NCI-H345 (cell line): Measurements from ENCODE around the gene SREK1IP1.

Experiments used
- DNase-seq: peaks from one replicate; lab custom pipeline; 2025; lab: John Stamatoyannopoulos, UW

The SREK1IP1 gene

DNA sequence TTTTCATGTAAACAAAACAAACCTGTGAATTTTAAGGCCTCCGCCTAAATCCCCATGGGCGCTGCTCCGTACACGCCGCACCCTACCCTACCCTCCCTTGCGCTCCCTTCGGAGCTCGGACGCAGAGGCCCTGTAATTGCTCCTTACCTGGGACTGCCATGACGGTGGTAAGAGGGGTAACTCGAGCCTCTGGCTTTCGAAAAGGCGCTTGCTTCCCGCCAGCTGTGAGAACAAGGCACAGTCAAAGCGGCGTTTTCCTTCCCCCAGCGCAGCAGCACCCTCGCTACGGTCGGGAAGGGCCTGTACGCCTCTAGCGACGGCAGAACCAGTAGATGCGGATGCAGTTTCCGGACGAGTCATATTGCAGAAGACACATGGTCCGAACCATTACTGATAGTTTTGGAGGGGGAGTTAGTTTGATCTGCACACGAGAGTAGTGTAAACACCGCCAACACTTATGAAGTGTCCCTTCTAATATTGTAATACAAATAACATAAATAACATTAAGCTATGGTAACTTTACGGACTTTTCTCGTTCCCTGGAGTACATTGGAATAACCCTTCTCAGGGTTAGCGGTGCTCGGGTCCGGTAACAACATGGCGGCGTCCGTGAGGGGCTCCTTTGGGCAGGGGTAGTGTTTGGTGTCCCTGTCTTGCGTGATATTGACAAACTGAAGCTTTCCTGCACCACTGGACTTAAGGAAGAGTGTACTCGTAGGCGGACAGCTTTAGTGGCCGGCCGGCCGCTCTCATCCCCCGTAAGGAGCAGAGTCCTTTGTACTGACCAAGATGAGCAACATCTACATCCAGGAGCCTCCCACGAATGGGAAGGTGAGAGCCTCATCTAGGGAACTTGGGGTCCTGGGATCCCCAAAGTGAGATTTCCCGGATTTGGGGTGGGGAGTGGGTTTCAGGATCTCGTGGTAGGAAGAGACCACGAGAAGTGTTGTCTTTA, at the start of gene SREK1IP1, which contains the start of gene CWC27:
SREK1IP1 (minus strand) TSS at position 334 of the 955 bp plus-strand sequence; CDS start at position 160, 174 bp downstream.
CWC27 (plus strand) TSS at position 573 of the 955 bp plus-strand sequence; CDS start at position 790, 217 bp downstream.
- DNase-seq = peak; percentile 84

DNA sequence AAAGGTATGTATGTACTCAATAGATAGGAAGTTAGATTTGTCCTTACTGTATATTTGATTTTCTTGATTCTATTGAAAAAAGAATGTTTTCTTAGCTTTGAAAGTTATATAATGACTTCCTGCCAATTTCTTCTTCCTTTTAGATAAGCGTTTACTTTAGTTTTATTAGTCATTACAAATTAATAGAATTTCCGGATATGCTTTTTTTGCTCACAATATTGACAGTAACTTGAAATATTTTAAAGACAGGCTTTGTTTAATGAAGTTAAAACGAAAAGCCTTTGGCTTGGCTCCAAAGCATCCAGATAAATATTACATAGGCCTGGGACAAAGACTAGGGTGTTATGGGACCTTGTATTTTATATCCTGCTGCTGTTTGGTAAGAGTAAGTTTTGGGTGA, 49.8 kb upstream of the SREK1IP1 start:
- no peak for DNase-seq

GRCh38 chr5:64814073-64814472, 45.6 kb upstream of the SREK1IP1 start:
- no peak for DNase-seq

GRCh38 chr5:64811050-64811640, 42.7 kb upstream of the SREK1IP1 start:
- DNase-seq = peak; percentile 33

DNA sequence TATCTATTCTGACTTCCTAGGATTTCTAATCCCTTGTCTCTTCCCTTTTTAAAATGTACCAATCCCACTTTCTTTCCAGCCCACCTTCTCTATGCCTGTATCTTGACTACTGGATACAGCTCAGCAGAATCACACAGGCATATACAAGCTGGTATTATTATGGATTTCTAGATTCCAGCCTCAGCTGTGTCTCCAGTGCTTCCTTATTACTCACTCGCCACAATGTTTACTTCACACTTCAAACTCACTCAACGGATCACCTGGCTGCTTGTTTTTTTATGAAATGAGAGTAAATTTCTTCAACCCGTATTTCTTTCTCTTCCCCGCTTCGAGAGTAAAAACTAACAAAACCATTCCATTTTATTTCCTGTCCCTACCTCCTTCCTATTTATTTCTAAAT, 39.0 kb upstream of the SREK1IP1 start:
- no peak for DNase-seq

- DNase-seq = no peak
These were observed 38.0 kb upstream of the SREK1IP1 start for GRCh38 chr5:64806537-64806936.

GRCh38 chr5:64800926-64801325, 32.4 kb upstream of the SREK1IP1 start:
- DNase-seq = no peak

- DNase-seq = no peak
These were observed 27.8 kb upstream of the SREK1IP1 start for GRCh38 chr5:64796301-64796700.

GRCh38 chr5:64794053-64794770, 25.7 kb upstream of the SREK1IP1 start:
- DNase-seq = no peak

GRCh38 chr5:64792469-64792868, 24.0 kb upstream of the SREK1IP1 start:
- DNase-seq = no peak

DNA sequence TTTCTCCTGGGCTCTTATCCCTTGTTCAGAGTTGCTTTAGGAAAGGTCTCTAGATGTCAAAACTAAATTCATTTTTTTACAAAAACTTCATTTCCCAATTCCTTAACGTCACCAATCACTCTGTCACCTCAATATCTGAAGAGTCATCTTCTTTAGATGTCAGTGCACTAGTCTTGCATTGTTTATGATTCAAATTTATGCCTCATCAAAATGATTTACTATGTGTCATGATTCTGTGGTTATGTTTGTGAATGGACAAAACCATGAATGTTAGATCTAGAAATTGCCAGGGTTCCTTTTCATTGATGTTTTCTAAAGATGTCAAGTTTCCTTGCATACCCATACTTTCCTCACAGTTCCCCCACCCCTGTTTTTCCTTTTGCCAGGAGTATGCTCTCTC, 21.7 kb upstream of the SREK1IP1 start:
- no peak for DNase-seq

DNA sequence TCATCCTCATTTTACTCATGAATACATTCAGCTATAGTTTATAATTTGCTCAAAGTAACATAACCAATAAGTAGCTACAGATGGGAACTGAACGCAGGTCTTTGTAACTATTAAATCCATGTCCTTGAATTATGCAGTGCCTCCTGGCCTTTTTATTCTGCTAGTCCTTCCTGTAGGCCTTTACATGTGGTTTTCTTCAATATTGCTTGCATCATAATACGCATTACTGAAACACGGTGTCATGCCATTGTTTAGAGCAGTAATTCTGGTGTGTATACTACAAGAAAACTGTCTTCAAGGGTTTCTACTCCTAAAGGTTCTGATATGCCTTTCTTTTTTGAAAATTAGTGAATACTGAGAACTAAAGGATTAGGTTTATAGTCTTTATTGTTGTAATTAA, 21.0 kb upstream of the SREK1IP1 start:
- no peak for DNase-seq

GRCh38 chr5:64788156-64788555, 19.7 kb upstream of the SREK1IP1 start:
- no peak for DNase-seq

GRCh38 chr5:64786372-64786771, 17.9 kb upstream of the SREK1IP1 start:
- DNase-seq = no peak

- peak; percentile 72 for DNase-seq
These were observed 16.0 kb upstream of the SREK1IP1 start for GRCh38 chr5:64784451-64785025.

DNA sequence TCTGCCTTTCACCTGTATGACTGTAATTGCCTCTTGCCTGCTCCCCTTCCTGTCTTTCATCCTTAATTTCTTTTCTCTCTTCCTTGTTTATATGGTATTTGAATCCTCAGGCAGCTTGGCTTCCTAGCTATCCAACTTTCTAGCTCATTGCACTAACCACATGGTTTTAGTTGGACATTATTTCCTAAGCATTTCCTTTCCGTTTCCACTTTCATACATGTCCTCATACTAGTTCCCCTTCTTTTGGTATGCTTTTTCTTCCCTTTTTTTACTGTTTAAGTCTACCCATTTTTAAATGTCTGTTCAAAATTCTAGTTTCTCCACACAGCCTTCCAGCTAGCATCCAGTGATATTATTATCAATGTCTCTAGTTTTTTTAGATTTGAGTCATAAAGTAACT, 6.8 kb upstream of the SREK1IP1 start:
- no peak for DNase-seq

GRCh38 chr5:64773533-64773932, 5.0 kb upstream of the SREK1IP1 start:
- DNase-seq = no peak

GRCh38 chr5:64771736-64772135, 3.2 kb upstream of the SREK1IP1 start:
- DNase-seq = no peak

GRCh38 chr5:64769855-64770254, 1.4 kb upstream of the SREK1IP1 start:
- no peak for DNase-seq

GRCh38 chr5:64767959-64768357, 533 bp downstream of the SREK1IP1 start:
- no peak for DNase-seq

- no peak for DNase-seq
These were observed 1.6 kb downstream of the SREK1IP1 start for GRCh38 chr5:64766941-64767340.
